GM21717 (cell line): Measurements from ENCODE around the gene ELP2.
"Not testable (repeated sequence)": the region's sequence is repeated elsewhere in the genome, so short reads cannot be mapped to it uniquely, and the experiment has no call there.

Source experiments
- ATAC-seq: cut with Tn5 transposase; IDR thresholded peaks from one replicate; pipeline ENCODE4 v1.9.1; 2021; ENCODE audit warnings: mild to moderate bottlenecking, moderate library complexity; ENCODE audit not compliant: unreplicated experiment

ELP2 gene, protein sequence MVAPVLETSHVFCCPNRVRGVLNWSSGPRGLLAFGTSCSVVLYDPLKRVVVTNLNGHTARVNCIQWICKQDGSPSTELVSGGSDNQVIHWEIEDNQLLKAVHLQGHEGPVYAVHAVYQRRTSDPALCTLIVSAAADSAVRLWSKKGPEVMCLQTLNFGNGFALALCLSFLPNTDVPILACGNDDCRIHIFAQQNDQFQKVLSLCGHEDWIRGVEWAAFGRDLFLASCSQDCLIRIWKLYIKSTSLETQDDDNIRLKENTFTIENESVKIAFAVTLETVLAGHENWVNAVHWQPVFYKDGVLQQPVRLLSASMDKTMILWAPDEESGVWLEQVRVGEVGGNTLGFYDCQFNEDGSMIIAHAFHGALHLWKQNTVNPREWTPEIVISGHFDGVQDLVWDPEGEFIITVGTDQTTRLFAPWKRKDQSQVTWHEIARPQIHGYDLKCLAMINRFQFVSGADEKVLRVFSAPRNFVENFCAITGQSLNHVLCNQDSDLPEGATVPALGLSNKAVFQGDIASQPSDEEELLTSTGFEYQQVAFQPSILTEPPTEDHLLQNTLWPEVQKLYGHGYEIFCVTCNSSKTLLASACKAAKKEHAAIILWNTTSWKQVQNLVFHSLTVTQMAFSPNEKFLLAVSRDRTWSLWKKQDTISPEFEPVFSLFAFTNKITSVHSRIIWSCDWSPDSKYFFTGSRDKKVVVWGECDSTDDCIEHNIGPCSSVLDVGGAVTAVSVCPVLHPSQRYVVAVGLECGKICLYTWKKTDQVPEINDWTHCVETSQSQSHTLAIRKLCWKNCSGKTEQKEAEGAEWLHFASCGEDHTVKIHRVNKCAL

DNA sequence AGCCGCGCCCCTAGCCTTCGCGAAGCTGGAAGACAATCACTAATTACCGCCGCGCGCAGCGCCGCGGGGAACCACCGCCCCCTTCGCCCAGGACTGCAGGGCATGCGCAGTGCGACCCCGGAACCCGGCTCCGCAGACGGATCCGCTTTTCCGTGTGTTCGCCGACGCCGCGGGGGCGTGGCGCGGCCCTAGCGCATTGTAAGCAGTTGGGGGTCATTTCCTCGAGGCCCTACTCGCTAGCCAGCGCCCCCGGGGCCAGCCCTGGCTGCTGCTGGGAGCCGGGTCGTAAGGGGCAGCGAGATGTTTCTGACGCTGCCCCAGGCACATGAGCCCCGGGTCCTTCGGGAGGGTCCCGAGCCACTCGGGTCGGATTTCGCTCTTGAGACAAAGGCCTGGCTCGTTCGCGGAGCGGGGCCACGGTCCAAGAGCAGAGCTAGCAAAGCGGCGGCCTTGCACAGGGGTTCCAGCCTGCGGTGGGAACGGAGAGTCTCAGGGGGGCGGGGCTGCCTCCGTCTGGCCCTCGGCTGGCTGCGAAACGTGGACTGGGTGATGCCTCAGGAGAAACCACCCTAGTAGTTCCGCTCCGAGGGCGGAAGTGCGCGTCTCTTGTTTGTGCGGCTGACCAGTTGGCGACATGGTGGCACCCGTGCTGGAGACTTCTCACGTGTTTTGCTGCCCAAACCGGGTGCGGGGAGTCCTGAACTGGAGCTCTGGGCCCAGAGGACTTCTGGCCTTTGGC, at the start of gene ELP2, which contains the start of gene SLC39A6:
Gene ELP2, plus strand, starts transcription at position 600 of the 739 bp plus-strand sequence. Its CDS starts 35 bp downstream, at position 635.
Gene SLC39A6, minus strand, starts transcription at position 41 of the 739 bp plus-strand sequence. CDS start 2,333 bp downstream, outside the sequence.
- peak; percentile 93 for ATAC-seq

- ATAC-seq: not testable (repeated sequence)
Observed at GRCh38 chr18:36081118-36081517, 48.6 kb upstream of the ELP2 start.

GRCh38 chr18:36083729-36084128, 46.0 kb upstream of the ELP2 start:
- ATAC-seq: no peak

DNA sequence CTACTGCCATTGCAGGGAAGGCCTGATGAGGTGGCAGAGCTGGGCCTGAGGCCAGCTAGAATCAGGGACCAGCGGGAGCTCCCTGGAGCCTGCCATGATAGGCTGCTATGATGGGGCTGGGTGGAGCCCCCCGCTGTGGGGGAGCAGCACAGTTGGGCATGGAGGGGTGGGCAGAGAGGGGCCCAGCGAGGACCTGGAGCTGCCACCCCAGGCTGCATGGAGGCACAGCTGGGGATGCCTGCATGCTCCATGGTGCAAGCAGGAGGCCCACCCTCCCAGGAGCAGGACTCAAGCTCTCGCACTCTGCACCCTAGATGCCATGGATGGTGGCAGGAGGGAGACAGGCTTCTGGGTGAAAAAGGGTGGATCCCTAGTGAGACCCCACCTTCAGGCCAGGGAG, 44.5 kb upstream of the ELP2 start:
- no peak for ATAC-seq

DNA sequence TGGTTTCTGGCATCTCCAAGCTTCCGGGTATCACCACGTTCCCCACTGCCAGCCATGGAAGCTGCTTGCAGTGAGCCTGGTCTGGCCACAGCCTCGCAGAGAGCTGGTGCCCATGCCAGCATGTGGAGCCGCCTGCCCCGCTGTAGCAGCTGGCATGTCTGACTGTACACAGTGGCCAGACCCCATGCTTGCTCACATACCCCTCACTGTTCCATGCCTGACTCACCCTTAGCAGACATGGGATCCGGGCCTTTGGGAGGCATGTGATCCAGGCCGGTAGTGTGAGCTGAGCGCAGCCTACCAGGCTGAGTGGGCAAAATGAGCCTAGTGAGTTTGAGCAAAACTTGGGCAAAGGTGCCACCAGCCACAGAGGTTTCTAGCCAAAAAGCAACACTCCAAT, 43.5 kb upstream of the ELP2 start:
- ATAC-seq: no peak

- no peak for ATAC-seq
Observed at GRCh38 chr18:36088256-36088655, 41.4 kb upstream of the ELP2 start.

DNA sequence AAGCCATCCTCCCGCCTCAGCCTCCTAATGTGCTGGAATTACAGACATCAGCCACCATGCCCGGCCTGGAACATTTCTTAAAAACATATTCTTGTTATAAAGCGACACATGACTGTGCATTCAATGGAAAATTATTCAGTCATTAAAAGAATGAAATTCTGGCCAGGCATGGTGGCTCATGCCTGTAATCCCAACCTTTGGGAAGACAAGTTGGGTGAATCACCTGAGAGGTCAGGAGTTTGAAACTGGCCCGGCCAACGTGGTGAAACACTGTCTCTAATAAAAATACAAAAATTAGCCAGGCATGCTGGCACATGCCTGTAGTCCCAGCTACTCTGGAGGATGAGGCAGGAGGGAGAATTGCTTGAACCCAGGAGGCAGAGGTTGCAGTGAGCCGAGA, 40.7 kb upstream of the ELP2 start:
- no peak for ATAC-seq

DNA sequence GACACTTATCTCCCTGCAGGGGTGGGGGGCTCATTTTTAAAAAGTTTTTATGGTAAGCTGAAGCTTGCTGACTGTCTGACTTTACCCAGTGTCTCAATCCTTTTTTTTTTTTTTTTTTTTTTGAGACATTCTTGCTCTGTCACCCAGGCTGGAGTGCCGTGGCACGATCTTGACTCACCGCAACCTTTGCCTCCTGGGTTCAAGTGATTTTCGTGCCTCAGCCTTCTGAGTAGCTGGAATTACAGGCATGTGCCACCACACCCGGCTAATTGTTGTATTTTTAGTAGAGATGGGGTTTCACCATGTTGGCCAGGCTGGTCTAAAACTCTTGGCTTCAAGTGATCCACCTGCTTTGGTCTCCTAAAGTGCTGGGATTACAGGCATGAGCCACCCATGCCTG, 37.6 kb upstream of the ELP2 start:
- not testable (repeated sequence) for ATAC-seq

DNA sequence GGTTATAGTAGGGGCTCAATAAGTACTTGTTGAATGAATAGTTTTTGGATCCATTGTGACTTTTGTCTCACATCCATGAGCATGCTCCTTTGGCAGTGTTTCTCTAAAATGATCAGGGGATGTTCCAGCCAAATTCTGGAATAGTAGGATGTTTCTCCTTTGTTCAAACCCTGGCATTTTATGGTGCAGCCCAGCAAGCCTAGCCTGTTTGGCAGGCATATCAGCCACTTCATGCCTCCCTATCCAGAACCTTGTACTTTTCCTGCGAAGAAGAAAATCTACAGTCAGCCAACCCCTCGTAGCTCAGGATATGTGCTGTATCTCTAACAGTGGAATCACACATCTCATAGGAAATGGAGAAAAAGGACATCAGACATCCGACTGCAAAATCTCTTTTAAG, 35.3 kb upstream of the ELP2 start:
- no peak for ATAC-seq

DNA sequence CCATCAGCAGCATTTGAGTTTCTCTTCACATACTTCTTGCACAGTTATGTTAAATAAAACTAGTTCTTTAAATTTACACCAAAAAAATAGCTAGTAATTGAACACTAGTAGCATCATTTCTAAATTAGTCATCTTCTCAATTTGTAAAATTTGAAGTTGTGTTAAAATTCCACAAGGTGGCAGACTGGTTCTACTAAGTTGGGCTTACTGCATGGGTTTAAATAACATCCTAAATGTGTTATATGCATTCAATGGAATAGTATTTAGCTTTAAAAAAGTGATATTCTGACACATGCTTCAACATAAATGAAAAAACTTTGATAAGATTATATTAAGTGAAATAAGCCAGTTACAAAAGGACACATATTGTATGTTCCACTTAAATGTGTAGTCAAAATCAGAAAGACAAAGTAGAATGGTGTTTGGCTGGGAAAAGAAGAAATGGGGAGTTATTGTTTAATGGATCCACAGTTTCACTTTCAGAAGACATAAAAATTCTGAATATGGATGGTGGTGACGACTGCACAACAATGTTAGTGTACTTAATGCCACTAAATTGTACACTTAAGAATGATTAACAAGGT, 33.7 kb upstream of the ELP2 start:
- no peak for ATAC-seq

- no peak for ATAC-seq
Observed at GRCh38 chr18:36096955-36097354, 32.7 kb upstream of the ELP2 start.

DNA sequence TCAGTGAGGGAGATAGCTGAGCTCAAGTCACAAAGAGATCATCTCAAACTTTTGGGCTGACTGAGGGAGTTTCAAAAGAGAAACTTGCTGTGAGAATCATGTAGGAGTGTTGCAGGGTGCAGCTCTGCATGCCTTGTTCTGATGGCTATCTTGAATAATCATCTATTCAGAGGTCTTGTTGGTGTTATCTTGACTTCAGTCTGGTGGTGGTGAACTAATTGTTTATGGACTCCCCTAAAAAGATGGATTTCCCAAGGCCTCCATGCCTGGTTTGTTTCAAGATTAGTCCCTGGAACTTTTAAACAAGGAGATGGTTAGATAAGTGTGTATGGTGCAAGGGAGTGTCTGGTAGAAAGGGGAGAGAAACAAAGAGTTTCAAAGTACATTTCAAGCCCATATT, 30.4 kb upstream of the ELP2 start:
- no peak for ATAC-seq

- no peak for ATAC-seq
Observed at GRCh38 chr18:36101943-36102342, 27.8 kb upstream of the ELP2 start.

DNA sequence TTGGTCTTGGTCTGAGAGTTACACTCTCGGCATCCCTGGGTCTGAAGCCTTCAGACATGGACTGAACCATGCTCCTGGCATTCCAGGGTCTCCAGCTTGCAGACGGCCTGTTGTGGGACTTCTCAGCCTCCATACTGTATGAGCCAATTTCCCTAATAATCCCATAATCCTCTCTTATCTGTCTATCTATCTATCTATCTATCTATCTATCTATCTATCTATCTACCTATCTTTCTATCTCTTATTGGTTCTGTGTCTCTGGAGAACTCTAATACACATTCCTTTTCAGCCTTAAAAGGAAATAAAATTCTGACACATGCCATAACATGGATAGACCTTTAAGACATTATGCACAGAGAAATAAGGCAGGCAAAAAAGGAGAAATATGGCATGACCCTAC, 24.9 kb upstream of the ELP2 start:
- no peak for ATAC-seq

- no peak for ATAC-seq
Observed at GRCh38 chr18:36107477-36107876, 22.2 kb upstream of the ELP2 start.

- ATAC-seq: no peak
Observed at GRCh38 chr18:36108196-36108595, 21.5 kb upstream of the ELP2 start.

DNA sequence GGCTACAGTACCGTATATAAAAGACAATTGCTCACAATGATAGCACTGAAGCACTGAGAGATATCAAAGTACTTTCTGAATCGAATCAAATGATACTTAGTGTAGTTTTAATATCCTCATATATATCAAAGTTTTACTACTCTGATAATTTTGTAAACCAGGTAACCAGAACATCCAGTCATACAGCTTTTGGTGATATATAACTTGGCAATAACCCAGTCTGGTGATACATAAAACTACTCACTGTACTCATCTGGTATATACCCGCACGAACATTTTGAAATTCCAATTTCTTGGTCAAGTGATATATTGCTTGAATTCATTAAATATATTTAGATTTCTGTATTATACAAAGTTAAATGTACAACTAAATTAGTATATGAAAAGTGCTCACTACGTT, 21.1 kb upstream of the ELP2 start:
- no peak for ATAC-seq

GRCh38 chr18:36109737-36110136, 20.0 kb upstream of the ELP2 start:
- no peak for ATAC-seq

DNA sequence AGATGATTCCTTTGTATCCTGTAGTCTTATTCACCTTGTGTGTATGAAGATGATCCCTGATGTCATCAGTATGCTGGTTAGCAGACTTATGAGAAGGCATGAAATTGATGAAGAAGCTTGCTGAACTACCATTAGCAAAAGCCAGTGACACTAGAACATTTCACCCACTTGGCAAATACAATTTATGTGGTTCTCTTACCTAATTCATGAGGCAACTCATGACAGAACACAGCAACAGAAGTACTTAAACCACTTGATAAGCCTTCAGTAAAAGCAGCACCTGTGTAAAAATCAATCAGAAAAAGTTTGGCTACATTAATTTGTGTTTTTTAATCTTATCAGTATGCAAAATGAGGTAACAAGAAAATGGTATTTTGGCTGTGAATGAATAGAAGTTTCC, 17.4 kb upstream of the ELP2 start:
- no peak for ATAC-seq

DNA sequence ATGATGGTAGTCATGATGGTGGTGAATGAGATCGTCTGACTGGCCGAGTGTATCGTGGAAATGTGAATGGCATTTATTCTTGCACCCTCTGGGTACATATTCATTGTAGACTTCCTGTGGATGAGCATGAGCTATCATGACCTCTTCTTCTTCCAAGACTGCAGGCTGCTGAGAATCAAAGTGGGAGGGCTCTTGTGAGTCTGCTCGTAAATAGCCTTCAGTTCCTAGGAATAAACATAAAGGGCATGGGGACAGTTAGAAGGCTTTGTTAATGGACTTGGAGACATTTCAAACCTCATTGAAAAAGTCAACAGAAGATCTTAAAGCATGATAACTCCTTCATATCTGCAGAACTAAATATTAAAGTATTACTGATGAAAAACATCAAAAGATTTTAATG, 15.4 kb upstream of the ELP2 start:
- no peak for ATAC-seq

DNA sequence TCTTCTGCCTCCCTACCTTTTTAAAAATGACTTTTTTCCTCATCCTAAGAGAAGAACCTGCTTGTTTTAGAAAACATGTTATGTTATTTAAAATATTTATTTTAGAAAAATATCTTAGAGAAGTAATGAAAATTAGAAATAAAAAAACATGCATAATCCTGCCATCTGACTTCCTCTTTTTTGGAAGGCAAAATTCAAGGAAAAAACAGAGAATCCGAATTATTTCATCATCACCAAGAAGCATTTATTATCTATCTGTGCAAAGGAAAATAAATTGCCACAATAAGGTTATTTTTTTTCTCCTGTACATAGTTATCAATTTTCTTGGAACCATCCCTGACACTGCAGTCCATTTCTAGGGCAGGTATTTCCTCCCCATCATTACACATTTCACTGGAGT, 15.0 kb upstream of the ELP2 start:
- ATAC-seq: no peak
